Calu3 (cell line): ENCODE results near the gene MICAL3. TPM values are rescaled to one million over a fixed set of nuclear protein-coding genes. Genes with fewer than 3 reads are reported as not detected.

Source experiments
- BruUV-seq: library from RNA; stranded (reverse); fragments of 400-500 nt; replicated peaks from 2 replicates; lab custom pipeline; 2021; lab: Mats Ljungman, UMichigan
- CTCF ChIA-PET: fragments of 300-600 bp; sonication (Branson Sonifier 250); formaldehyde crosslinking; loops from one replicate; lab custom pipeline; 2022; ENCODE audit warnings: antibody characterized with exemption; lab: Charles Lee
- DNase-seq: peaks from one replicate; pipeline ENCODE4 v3.0.0; 2022
- H3K27ac Mint-ChIP-seq: one replicate; pipeline ENCODE4 v1.8.0; 2022; ENCODE audit warnings: mixed read lengths; ENCODE audit not compliant: unreplicated experiment
- H3K27me3 Mint-ChIP-seq: one replicate; pipeline ENCODE4 v1.8.0; 2022; ENCODE audit warnings: mixed read lengths; ENCODE audit not compliant: unreplicated experiment
- H3K36me3 Mint-ChIP-seq: one replicate; pipeline ENCODE4 v1.8.0; 2022; ENCODE audit warnings: mild to moderate bottlenecking, moderate library complexity, mixed read lengths; ENCODE audit not compliant: insufficient read depth, unreplicated experiment
- H3K4me1 Mint-ChIP-seq: one replicate; pipeline ENCODE4 v1.8.0; 2022; ENCODE audit warnings: mild to moderate bottlenecking, low read depth, mixed read lengths; ENCODE audit not compliant: unreplicated experiment
- H3K4me3 Mint-ChIP-seq: one replicate; pipeline ENCODE4 v1.8.0; 2022; ENCODE audit warnings: mild to moderate bottlenecking, low read depth, moderate library complexity, mixed read lengths; ENCODE audit not compliant: unreplicated experiment
- H3K9me3 Mint-ChIP-seq: one replicate; pipeline ENCODE4 v1.8.0; 2022; ENCODE audit warnings: low read depth, mixed read lengths; ENCODE audit not compliant: unreplicated experiment
- CTCF ChIP-seq: fragments of 200-600 bp; IDR thresholded peaks from one replicate; pipeline ENCODE4 v1.8.0; 2022; ENCODE audit warnings: antibody characterized with exemption; ENCODE audit not compliant: unreplicated experiment
- intact Hi-C: fragments of 100-400 bp; cut with micrococcal nuclease; formaldehyde crosslinking; loops from one replicate; pipeline ENCODE4 v1.10.0; 2022; ENCODE audit not compliant: unreplicated experiment
- total RNA-seq: library from RNA; stranded (reverse); gene quantifications from 2 replicates; pipeline ENCODE4 v1.2.3, GENCODE V29; 2022

MICAL3 gene
- total RNA-seq, 1 experiment from 2014 or later = 60.6 TPM

GRCh38 chr22:17913801-17914347, 110.5 kb downstream of the MICAL3 start:
- no peak for TF ChIP-seq CTCF
- Mint-ChIP-seq H3K27me3 (no peaks in the 10 kb centered on the region), H3K27ac (no peak overlapping the region), H3K4me3 (no peak overlapping the region), H3K9me3 (no peaks in the 10 kb centered on the region), H3K36me3 (no peaks in the 10 kb centered on the region), H3K4me1 (no peaks in the 10 kb centered on the region)
- DNase-seq = no peak
- CTCF ChIA-PET = no interaction called here
- no TSS peak for BruUV-seq
- intact Hi-C loops = no loop called here

DNA sequence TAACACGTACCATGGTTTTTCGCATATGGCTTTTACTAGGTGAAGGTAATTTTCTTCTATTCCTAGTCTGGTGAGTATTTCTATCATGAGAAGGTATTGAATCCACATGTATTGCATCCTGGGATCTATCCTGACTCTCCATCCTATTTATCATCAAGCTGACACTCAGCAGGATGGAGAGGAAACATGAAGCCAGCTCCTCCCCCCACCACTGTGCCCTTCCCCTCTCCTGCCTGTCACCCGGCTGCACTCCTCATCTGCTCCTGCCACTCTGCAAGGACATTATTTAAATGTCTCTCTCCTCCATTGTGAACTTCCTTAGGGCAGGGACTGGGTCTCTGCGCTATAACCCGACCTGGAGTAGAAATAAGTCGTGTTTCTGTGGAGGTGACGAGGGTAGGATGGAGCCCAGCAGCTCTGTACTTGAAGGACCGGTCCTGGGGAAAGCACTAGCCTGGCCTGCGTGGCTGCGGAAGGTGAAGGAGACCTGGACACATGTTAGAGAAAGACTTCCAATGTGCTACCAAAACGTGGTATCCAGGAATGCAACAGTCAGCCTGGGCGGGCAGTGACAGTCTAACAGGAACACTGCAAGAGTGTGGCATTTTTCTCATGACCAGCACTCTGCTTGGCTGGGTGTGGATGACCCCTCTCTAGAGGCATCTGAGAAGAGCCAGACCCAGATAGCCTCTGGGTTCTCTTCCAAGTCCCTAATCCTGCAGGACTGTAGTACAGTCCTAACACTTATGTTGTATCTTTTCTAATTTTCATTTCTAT, 111.2 kb downstream of the MICAL3 start:
- H3K4me3 Mint-ChIP-seq = no peak overlapping the region
- TF ChIP-seq CTCF = no peak
- H3K4me1 Mint-ChIP-seq = no peaks in the 10 kb centered on the region
- H3K27ac Mint-ChIP-seq = no peak overlapping the region
- no peaks in the 10 kb centered on the region for H3K27me3 Mint-ChIP-seq
- no peaks in the 10 kb centered on the region for H3K36me3 Mint-ChIP-seq
- CTCF ChIA-PET = no interaction called here
- BruUV-seq = no TSS peak
- DNase-seq = no peak
- H3K9me3 Mint-ChIP-seq = no peaks in the 10 kb centered on the region
- intact Hi-C loops = no loop called here

DNA sequence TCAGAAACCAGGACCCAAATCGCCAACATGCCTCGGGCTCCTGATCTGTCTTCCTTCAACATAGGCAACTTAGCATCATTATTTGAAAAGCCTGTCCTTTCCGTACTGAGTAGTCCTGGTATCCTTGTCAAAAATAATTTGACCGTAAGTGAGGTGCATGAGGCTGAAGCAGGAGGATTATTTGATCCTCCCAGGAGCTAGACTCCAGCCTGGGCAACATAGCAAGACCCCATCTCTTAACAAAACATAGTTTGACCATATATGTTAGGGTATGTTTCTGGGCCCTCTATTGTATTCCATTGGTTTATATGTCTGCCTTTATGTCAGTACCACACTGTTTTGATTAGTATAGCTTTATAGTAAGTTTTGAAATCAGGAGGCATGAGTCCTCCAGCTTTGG, 112.5 kb downstream of the MICAL3 start:
- no peaks in the 10 kb centered on the region for H3K4me1 Mint-ChIP-seq
- no peaks in the 10 kb centered on the region for H3K9me3 Mint-ChIP-seq
- CTCF ChIA-PET = no interaction called here
- intact Hi-C loops = no loop called here
- no peak for TF ChIP-seq CTCF
- DNase-seq = no peak
- H3K27ac Mint-ChIP-seq = no peak overlapping the region
- no peaks in the 10 kb centered on the region for H3K36me3 Mint-ChIP-seq
- H3K4me3 Mint-ChIP-seq = no peak overlapping the region
- no peaks in the 10 kb centered on the region for H3K27me3 Mint-ChIP-seq
- no TSS peak for BruUV-seq

DNA sequence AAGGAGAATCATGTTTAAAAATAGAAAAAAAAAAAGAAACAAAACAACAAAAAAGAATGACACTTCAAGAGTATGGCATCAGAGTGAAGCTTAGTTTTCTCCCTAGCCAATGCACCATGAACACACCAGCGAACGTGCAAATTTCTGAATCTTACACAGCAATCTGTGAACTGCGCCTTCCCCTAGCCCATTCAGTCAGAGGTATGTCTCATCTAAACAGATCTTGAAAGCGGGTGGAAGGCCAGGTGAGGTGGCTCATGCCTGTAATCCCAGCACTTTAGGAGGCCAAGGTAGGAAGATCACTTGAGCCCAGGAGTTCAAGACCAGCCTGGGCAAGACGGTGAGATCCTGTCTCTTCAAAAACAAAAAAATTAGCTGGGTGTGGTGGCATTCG, 113.1 kb downstream of the MICAL3 start:
- intact Hi-C loops = no loop called here
- Mint-ChIP-seq H3K4me1 (no peaks in the 10 kb centered on the region), H3K4me3 (no peak overlapping the region), H3K27me3 (no peaks in the 10 kb centered on the region), H3K27ac (no peak overlapping the region), H3K9me3 (no peaks in the 10 kb centered on the region), H3K36me3 (no peaks in the 10 kb centered on the region)
- no peak for TF ChIP-seq CTCF
- CTCF ChIA-PET = interaction anchor here (0.6 kb wide), 1 partner anchor 173 kb away, joined by 4 read pairs; no protein-coding TSS in a partner anchor
- no peak for DNase-seq
- no TSS peak for BruUV-seq
